ENCODE data around the gene TRMU.
"Not testable (repeated sequence)": the region's sequence is repeated elsewhere in the genome, so short reads cannot be mapped to it uniquely, and the experiment has no call there.

The TRMU gene

DNA sequence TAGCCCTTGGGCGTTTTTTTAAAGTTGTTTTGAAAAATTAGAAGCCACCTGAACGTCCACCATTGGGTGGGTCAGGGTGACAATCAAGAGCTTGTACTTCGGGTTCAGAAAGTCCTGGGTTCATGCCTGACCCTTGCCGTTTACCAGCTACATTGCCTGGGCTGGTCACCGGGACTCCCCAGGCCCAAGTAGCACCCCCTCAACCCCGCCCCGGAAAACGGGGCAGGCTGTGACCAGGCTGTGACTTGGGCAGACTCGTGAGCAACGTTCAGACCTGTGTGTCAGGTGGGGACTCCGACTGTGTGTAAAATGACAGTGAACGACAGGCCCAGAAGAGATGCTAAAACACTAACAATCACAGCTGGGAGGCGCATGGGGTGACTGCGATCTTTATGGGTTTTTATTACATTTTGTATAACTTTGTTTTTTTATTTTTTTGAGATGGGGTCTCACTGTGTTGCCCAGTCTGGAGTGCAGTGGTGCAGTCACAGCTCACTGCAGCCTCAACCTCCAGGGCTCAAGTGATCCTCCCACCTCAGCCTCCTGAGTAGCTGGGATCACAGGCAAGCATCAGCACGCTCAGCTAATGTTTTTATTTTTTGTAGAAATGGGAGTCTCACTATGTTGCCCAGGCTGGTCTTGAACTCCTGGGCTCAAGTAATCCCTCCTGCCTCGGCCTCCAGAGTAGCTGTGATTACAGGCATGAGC is 56.8 kb downstream of the TRMU start:
- no peak for DNase-seq

GRCh38 chr22:46393873-46394272 is 58.4 kb downstream of the TRMU start:
- no peak for DNase-seq

DNA sequence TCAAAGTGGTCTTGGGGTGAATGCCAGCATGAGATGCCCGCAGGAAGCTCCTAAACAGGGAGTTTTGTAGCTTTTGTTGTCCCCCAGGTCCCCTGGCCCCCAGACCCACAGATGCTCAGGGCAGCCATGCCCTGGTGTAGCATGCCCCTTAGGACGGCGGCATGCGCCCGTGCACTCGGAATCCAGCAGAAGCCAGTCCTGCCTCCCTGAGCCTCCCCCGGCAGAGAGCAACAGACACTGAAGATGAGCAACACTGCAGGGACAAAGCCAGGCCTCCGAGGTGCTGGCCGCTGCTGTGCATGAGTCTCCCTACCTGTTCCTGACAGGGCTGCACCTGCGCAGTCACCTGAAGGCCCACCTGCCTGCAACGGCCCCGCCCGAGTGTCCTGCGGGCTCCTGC is 59.1 kb downstream of the TRMU start:
- DNase-seq, result no peak

DNA sequence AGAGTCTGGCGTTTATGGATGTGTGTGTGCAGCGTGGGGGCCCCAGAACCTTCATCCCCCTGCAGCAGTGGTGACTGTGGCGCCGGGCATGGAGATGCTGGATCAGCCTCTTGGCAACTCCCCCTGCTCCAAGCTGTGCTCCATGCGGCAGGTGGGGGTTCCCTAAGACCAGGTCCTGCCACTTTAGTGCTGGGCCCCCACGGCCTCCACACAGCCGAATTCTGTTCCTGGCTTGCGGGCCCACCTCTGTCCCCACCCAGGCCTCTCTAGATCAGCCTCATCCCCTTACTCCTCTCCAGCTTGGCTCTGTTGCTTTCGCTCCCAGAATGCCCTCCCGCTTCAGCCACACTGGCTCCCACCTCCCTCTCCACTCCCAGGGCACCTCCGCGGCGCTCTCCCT is 59.6 kb downstream of the TRMU start:
- DNase-seq, result no peak

GRCh38 chr22:46397049-46397448 is 61.5 kb downstream of the TRMU start:
- not testable (repeated sequence) for DNase-seq

GRCh38 chr22:46397514-46397913 is 62.0 kb downstream of the TRMU start:
- no peak for DNase-seq

GRCh38 chr22:46397951-46398350 is 62.4 kb downstream of the TRMU start:
- no peak for DNase-seq

GRCh38 chr22:46399251-46400024 is 63.9 kb downstream of the TRMU start:
- DNase-seq, result no peak

- no peak for DNase-seq
Measured at GRCh38 chr22:46401370-46401769, 65.9 kb downstream of the TRMU start.

- DNase-seq, result no peak
Measured at GRCh38 chr22:46402505-46402904, 67.0 kb downstream of the TRMU start.

DNA sequence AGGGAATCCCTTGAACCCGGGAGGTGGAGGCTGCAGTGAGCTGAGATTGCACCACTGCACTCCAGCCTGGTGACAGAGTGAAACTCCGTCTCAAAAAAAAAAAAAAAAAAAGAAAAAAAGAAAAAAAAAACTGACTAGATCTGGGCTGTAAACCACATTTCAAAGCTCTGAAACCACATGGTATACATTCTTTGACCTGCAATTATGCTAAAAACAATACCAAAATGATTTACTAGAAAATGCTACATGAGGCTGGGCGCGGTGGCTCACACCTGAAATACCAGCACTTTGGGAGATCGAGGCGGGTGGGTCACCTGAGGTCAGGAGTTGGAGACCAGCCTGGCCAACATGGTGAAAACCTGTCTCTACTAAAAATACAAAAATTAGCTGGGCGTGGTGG is 68.4 kb downstream of the TRMU start:
- not testable (repeated sequence) for DNase-seq

GRCh38 chr22:46405901-46406300 is 70.4 kb downstream of the TRMU start:
- DNase-seq, result no peak

DNA sequence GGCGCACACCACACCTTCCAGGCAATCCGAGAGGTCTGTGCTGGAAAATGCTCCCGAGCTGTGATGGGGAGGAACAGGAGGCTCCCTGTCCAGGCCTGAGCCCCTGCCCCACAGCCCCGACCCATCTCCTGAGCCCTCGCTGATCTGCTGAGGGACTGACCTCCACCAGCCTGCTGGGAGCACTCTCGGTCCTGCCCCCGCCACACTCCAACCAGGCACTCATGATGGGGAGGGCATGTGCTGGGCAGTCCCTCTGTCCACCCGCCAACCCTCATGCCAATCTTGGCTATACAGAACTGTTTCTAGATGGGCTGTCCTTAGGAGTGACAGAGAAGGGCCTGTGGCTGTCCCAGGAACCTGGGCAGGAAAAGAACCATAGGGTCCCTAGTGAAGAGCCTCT is 70.8 kb downstream of the TRMU start:
- no peak for DNase-seq

DNA sequence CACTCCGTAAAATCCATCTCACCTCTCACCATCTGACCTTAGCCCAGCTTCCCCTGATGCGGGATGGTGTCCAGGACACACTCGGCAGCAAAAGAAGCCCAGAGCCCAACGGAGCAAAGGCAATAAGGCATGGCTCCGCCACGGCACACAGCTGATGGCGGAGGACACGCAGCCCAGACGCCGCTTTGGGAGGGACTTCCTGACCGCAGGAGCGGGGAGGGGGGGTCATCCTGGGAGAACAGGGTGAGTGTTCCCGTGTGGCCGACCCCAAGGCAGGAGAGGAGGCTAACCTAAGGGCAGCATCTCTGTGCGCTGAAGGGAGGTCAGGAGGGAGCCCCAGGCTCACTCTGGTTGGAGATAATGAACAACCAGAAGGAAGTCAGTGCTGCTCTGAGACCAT is 71.3 kb downstream of the TRMU start:
- no peak for DNase-seq

Data from NCI-H1417 treated with DMSO at 0.1 percent for 48 hours (cell line).